Epidermal melanocyte (primary cell): ENCODE measurements around the gene ALDH7A1.
"Not testable (repeated sequence)": the region's sequence is repeated elsewhere in the genome, so short reads cannot be mapped to it uniquely, and the experiment has no call there.

Source experiments
- DNase-seq: peaks from one replicate; pipeline ENCODE4 v3.0.0; 2011; ENCODE audit warnings: low spot score; ENCODE audit not compliant: insufficient read length

Gene ALDH7A1

GRCh38 chr5:126594748-126595485 lies at the start of gene ALDH7A1:
Gene ALDH7A1 (minus strand): TSS chr5:126595219. CDS start chr5:126595198, 21 bp downstream.
- peak; percentile 95 for DNase-seq

- DNase-seq = no peak
These were observed 46.4 kb upstream of the ALDH7A1 start for GRCh38 chr5:126641387-126641786.

GRCh38 chr5:126640866-126641265 lies 45.8 kb upstream of the ALDH7A1 start:
- no peak for DNase-seq

- DNase-seq = no peak
These were observed 41.9 kb upstream of the ALDH7A1 start for GRCh38 chr5:126636956-126637355.

GRCh38 chr5:126635585-126635984 lies 40.6 kb upstream of the ALDH7A1 start:
- no peak for DNase-seq

- DNase-seq = no peak
These were observed 38.5 kb upstream of the ALDH7A1 start for GRCh38 chr5:126633552-126633951.

- no peak for DNase-seq
These were observed 36.9 kb upstream of the ALDH7A1 start for GRCh38 chr5:126631920-126632319.

GRCh38 chr5:126628102-126628501 lies 33.1 kb upstream of the ALDH7A1 start:
- no peak for DNase-seq

- no peak for DNase-seq
These were observed 29.5 kb upstream of the ALDH7A1 start for GRCh38 chr5:126624534-126624933.

- DNase-seq = no peak
These were observed 24.8 kb upstream of the ALDH7A1 start for GRCh38 chr5:126619781-126620180.

GRCh38 chr5:126617603-126618002 lies 22.6 kb upstream of the ALDH7A1 start:
- DNase-seq = not testable (repeated sequence)

GRCh38 chr5:126615286-126615685 lies 20.3 kb upstream of the ALDH7A1 start:
- no peak for DNase-seq

- DNase-seq = no peak
These were observed 19.0 kb upstream of the ALDH7A1 start for GRCh38 chr5:126613941-126614592.

GRCh38 chr5:126610616-126611015 lies 15.6 kb upstream of the ALDH7A1 start:
- DNase-seq = no peak

GRCh38 chr5:126610160-126610559 lies 15.1 kb upstream of the ALDH7A1 start:
- no peak for DNase-seq

GRCh38 chr5:126605525-126605924 lies 10.5 kb upstream of the ALDH7A1 start:
- DNase-seq = no peak

- no peak for DNase-seq
These were observed 8.5 kb upstream of the ALDH7A1 start for GRCh38 chr5:126603402-126603991.

GRCh38 chr5:126600631-126601511 lies 5.9 kb upstream of the ALDH7A1 start, which contains the start of gene PHAX:
Gene PHAX (plus strand): TSS chr5:126600947. CDS start chr5:126600963, 16 bp downstream.
- DNase-seq = peak; percentile 71

- DNase-seq = not testable (repeated sequence)
These were observed 5.1 kb upstream of the ALDH7A1 start for GRCh38 chr5:126599971-126600630.

- no peak for DNase-seq
These were observed 4.5 kb upstream of the ALDH7A1 start for GRCh38 chr5:126599499-126599898.

- DNase-seq = no peak
These were observed 2.1 kb upstream of the ALDH7A1 start for GRCh38 chr5:126597156-126597555.
